ENCODE data around the gene BMPER. TPM values are rescaled to one million over a fixed set of nuclear protein-coding genes. Genes with fewer than 3 reads are reported as not detected.

BMPER gene
- total RNA-seq, 1 donor from 2014 or later, result 0.56 TPM

- Mint-ChIP-seq H3K27ac (ENCODE audit: unreplicated experiment) (no peak overlapping the region), H3K9me3 (ENCODE audit: unreplicated experiment) (no peaks in the 10 kb centered on the region)
Measured at GRCh38 chr7:34011017-34011695, 105.8 kb downstream of the BMPER start.

GRCh38 chr7:34011696-34012095 is 106.4 kb downstream of the BMPER start:
- Mint-ChIP-seq H3K27ac (ENCODE audit: unreplicated experiment) (peak overlapping the region; percentile 33), H3K4me1 (ENCODE audit: unreplicated experiment) (peaks cover 17% of the 10 kb centered on the region), H3K9me3 (ENCODE audit: unreplicated experiment) (no peaks in the 10 kb centered on the region), H3K4me3 (ENCODE audit: unreplicated experiment) (no peak overlapping the region), H3K36me3 (ENCODE audit: unreplicated experiment) (no peaks in the 10 kb centered on the region), H3K27me3 (ENCODE audit: unreplicated experiment) (no peaks in the 10 kb centered on the region)
- no peak for TF ChIP-seq CTCF (IDR thresholded peaks at IDR 0.05)
- no peak for DNase-seq (ENCODE audit: extremely low spot score, unreplicated experiment)

More at GRCh38 chr7:34011017-34011695, 105.8 kb downstream of the BMPER start:
- H3K36me3 Mint-ChIP-seq (ENCODE audit: unreplicated experiment), result no peaks in the 10 kb centered on the region
- H3K27me3 Mint-ChIP-seq (ENCODE audit: unreplicated experiment), result no peaks in the 10 kb centered on the region
- TF ChIP-seq CTCF (IDR thresholded peaks at IDR 0.05), result no peak
- H3K4me3 Mint-ChIP-seq (ENCODE audit: unreplicated experiment), result no peak overlapping the region
- DNase-seq (ENCODE audit: extremely low spot score, unreplicated experiment), result no peak
- H3K4me1 Mint-ChIP-seq (ENCODE audit: unreplicated experiment), result peaks cover 17% of the 10 kb centered on the region

GRCh38 chr7:34013421-34013820 is 108.1 kb downstream of the BMPER start:
- Mint-ChIP-seq H3K27me3 (ENCODE audit: unreplicated experiment) (no peaks in the 10 kb centered on the region), H3K36me3 (ENCODE audit: unreplicated experiment) (no peaks in the 10 kb centered on the region), H3K9me3 (ENCODE audit: unreplicated experiment) (no peaks in the 10 kb centered on the region), H3K27ac (ENCODE audit: unreplicated experiment) (no peak overlapping the region), H3K4me1 (ENCODE audit: unreplicated experiment) (peaks cover 17% of the 10 kb centered on the region), H3K4me3 (ENCODE audit: unreplicated experiment) (no peak overlapping the region)
- no peak for DNase-seq (ENCODE audit: extremely low spot score, unreplicated experiment)
- no peak for TF ChIP-seq CTCF (IDR thresholded peaks at IDR 0.05)

GRCh38 chr7:34015651-34016050 is 110.3 kb downstream of the BMPER start:
- H3K4me1 Mint-ChIP-seq (ENCODE audit: unreplicated experiment), result peaks cover 15% of the 10 kb centered on the region
- no peaks in the 10 kb centered on the region for H3K27me3 Mint-ChIP-seq (ENCODE audit: unreplicated experiment)
- no peaks in the 10 kb centered on the region for H3K9me3 Mint-ChIP-seq (ENCODE audit: unreplicated experiment)
- DNase-seq (ENCODE audit: extremely low spot score, unreplicated experiment), result no peak
- H3K27ac Mint-ChIP-seq (ENCODE audit: unreplicated experiment), result no peak overlapping the region
- H3K4me3 Mint-ChIP-seq (ENCODE audit: unreplicated experiment), result no peak overlapping the region
- H3K36me3 Mint-ChIP-seq (ENCODE audit: unreplicated experiment), result no peaks in the 10 kb centered on the region
- no peak for TF ChIP-seq CTCF (IDR thresholded peaks at IDR 0.05)

- H3K4me3 Mint-ChIP-seq (ENCODE audit: unreplicated experiment), result no peak overlapping the region
- DNase-seq (ENCODE audit: extremely low spot score, unreplicated experiment), result no peak
- peaks cover 3% of the 10 kb centered on the region for H3K4me1 Mint-ChIP-seq (ENCODE audit: unreplicated experiment)
- H3K27me3 Mint-ChIP-seq (ENCODE audit: unreplicated experiment), result no peaks in the 10 kb centered on the region
- H3K9me3 Mint-ChIP-seq (ENCODE audit: unreplicated experiment), result no peaks in the 10 kb centered on the region
- TF ChIP-seq CTCF (IDR thresholded peaks at IDR 0.05), result no peak
- no peak overlapping the region for H3K27ac Mint-ChIP-seq (ENCODE audit: unreplicated experiment)
- H3K36me3 Mint-ChIP-seq (ENCODE audit: unreplicated experiment), result no peaks in the 10 kb centered on the region
Measured at GRCh38 chr7:34016876-34017275, 111.5 kb downstream of the BMPER start.
